Lower leg skin (tissue), 3 donors: ENCODE data around the gene LITAF.

Experiments
- CTCF ChIP-seq, 3 donors: fragments of 450-650 bp; IDR thresholded peaks; one replicate each; pipeline ENCODE4 v1.5.1; 2016; ENCODE audit warnings: antibody characterized with exemption in 3 of 3, mild to moderate bottlenecking in 3 of 3, moderate library complexity in 2 of 3
- POLR2A ChIP-seq, 2 donors: fragments of 450-650 bp; IDR thresholded peaks; one replicate each; pipeline ENCODE4 v1.6.1; 2016 to 2017; ENCODE audit warnings: antibody characterized with exemption in 2 of 2, mild to moderate bottlenecking in 1 of 2, moderate library complexity in 1 of 2

- no peak for TF ChIP-seq CTCF (IDR thresholded peaks at IDR 0.05)
- TF ChIP-seq POLR2A (IDR thresholded peaks at IDR 0.05): no peak
These were observed 32.7 kb upstream of the LITAF start for GRCh38 chr16:11619327-11619851.
